IPS-18a (cell line): ENCODE results near the gene TMOD1.
"Not testable (repeated sequence)": the region's sequence is repeated elsewhere in the genome, so short reads cannot be mapped to it uniquely, and the experiment has no call there.

ENCODE experiments used
- H3K27ac ChIP-seq: one replicate; pipeline ENCODE4 v1.5.1; 2013; ENCODE audit warnings: low read length
- H3K27me3 ChIP-seq: one replicate; pipeline ENCODE4 v1.6.1; 2013; ENCODE audit warnings: mild to moderate bottlenecking, low read length; ENCODE audit not compliant: control insufficient read depth, insufficient read depth
- H3K36me3 ChIP-seq: one replicate; pipeline ENCODE4 v1.6.1; 2013; ENCODE audit warnings: low read depth, low read length; ENCODE audit not compliant: control insufficient read depth
- H3K4me1 ChIP-seq: one replicate; pipeline ENCODE4 v1.6.1; 2013; ENCODE audit warnings: low read depth, low read length; ENCODE audit not compliant: control insufficient read depth
- H3K4me3 ChIP-seq: one replicate; pipeline ENCODE4 v1.5.1; 2013; ENCODE audit warnings: low read length
- H3K9ac ChIP-seq: one replicate; pipeline ENCODE4 v1.6.1; 2013; ENCODE audit warnings: mild to moderate bottlenecking, low read length, moderate library complexity
- H3K9me3 ChIP-seq: one replicate; pipeline ENCODE4 v1.6.1; 2013; ENCODE audit warnings: low read depth, low read length; ENCODE audit not compliant: control insufficient read depth

TMOD1 gene

DNA sequence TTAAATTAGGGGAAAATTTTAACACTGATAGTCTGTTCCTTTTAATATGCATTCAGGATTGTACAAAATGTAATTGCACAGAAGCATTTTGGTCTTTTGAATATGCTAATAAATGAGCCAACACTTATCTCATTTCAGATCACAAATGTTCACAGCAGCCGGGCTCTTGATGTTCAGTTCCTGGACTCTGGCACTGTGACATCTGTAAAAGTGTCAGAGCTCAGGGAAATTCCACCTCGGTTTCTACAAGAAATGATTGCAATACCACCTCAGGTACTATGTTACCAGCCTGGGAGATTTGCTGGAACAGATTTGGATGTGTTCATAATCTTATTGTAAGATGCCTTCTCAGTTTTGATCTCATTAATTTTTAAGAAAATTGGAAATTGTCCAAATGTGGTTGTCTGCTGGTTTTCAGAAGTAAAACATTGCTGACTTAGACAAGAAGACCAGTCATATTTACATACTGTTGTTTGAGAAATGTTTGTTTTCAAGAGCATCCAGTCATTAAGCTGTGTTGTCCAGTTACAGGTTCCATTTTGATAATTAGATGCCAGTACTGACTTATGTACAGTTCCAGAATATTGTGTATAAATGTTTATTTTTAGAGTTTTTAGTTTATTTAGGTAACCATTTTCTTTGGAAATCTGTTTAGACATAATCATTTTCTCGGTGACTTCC is 23.0 kb upstream of the TMOD1 start:
- Histone ChIP-seq H3K4me1 (no peaks in the 10 kb centered on the region), H3K27me3 (no peaks in the 10 kb centered on the region), H3K9ac (no peak overlapping the region), H3K27ac (no peak overlapping the region), H3K36me3 (no peaks in the 10 kb centered on the region), H3K9me3 (no peaks in the 10 kb centered on the region), H3K4me3 (no peak overlapping the region)

- no peak overlapping the region for H3K4me3 ChIP-seq
- H3K27ac ChIP-seq = no peak overlapping the region
- H3K9me3 ChIP-seq = no peaks in the 10 kb centered on the region
- no peak overlapping the region for H3K9ac ChIP-seq
- H3K27me3 ChIP-seq = no peaks in the 10 kb centered on the region
- no peaks in the 10 kb centered on the region for H3K4me1 ChIP-seq
- no peaks in the 10 kb centered on the region for H3K36me3 ChIP-seq
Observed at GRCh38 chr9:97479496-97480159, 21.8 kb upstream of the TMOD1 start.

- Histone ChIP-seq H3K27ac (no peak overlapping the region), H3K9ac (no peak overlapping the region), H3K27me3 (no peaks in the 10 kb centered on the region), H3K4me3 (no peak overlapping the region), H3K4me1 (no peaks in the 10 kb centered on the region), H3K9me3 (no peaks in the 10 kb centered on the region), H3K36me3 (no peaks in the 10 kb centered on the region)
Observed at GRCh38 chr9:97480174-97480573, 21.3 kb upstream of the TMOD1 start.

DNA sequence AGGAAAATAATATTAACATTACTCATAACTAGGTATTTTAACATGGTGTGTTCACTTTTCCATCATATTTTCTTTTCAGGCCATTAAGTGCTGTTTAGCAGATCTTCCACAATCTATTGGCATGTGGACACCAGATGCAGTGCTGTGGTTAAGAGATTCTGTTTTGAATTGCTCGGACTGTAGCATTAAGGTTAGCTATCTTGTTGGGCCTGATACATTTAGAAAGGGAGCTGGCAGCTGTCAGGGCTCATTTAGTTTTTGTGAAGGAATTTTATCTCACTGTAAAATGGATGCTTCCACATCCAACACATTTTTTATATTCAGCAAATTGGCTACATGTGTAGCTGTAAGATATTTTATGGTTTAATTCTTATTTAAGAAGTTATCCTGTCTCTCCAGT is 20.7 kb upstream of the TMOD1 start:
- H3K9me3 ChIP-seq = no peaks in the 10 kb centered on the region
- H3K36me3 ChIP-seq = no peaks in the 10 kb centered on the region
- no peaks in the 10 kb centered on the region for H3K4me1 ChIP-seq
- no peaks in the 10 kb centered on the region for H3K27me3 ChIP-seq
- H3K27ac ChIP-seq = no peak overlapping the region
- no peak overlapping the region for H3K9ac ChIP-seq
- no peak overlapping the region for H3K4me3 ChIP-seq

GRCh38 chr9:97484134-97484533 is 17.3 kb upstream of the TMOD1 start:
- Histone ChIP-seq H3K4me1 (no peaks in the 10 kb centered on the region), H3K27ac (no peak overlapping the region), H3K9me3 (no peaks in the 10 kb centered on the region), H3K4me3 (no peak overlapping the region), H3K9ac (no peak overlapping the region), H3K27me3 (no peaks in the 10 kb centered on the region), H3K36me3 (no peaks in the 10 kb centered on the region)

DNA sequence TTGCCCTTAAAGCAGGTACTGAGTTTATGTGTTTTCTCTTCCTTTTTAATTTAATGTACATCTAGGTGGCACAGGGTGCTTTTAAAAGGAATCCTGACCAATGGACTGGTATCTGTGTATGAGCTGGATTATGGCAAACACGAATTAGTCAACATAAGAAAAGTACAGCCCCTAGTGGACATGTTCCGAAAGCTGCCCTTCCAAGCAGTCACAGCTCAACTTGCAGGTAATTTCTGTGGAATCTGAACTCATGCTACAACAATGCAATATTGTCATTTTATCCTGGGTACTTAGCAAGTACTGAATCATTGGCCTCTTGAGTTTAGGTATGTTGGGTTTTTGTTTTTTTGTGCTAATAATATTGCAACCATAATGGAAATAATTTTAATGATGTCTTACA is 14.4 kb upstream of the TMOD1 start:
- H3K27me3 ChIP-seq = no peaks in the 10 kb centered on the region
- H3K9ac ChIP-seq = no peak overlapping the region
- H3K9me3 ChIP-seq = no peaks in the 10 kb centered on the region
- no peaks in the 10 kb centered on the region for H3K4me1 ChIP-seq
- no peak overlapping the region for H3K27ac ChIP-seq
- H3K4me3 ChIP-seq = no peak overlapping the region
- H3K36me3 ChIP-seq = no peaks in the 10 kb centered on the region

- no peaks in the 10 kb centered on the region for H3K9me3 ChIP-seq
- no peaks in the 10 kb centered on the region for H3K27me3 ChIP-seq
- H3K27ac ChIP-seq = no peak overlapping the region
- no peak overlapping the region for H3K4me3 ChIP-seq
- no peak overlapping the region for H3K9ac ChIP-seq
- no peaks in the 10 kb centered on the region for H3K4me1 ChIP-seq
- H3K36me3 ChIP-seq = no peaks in the 10 kb centered on the region
Observed at GRCh38 chr9:97487861-97488260, 13.6 kb upstream of the TMOD1 start.

DNA sequence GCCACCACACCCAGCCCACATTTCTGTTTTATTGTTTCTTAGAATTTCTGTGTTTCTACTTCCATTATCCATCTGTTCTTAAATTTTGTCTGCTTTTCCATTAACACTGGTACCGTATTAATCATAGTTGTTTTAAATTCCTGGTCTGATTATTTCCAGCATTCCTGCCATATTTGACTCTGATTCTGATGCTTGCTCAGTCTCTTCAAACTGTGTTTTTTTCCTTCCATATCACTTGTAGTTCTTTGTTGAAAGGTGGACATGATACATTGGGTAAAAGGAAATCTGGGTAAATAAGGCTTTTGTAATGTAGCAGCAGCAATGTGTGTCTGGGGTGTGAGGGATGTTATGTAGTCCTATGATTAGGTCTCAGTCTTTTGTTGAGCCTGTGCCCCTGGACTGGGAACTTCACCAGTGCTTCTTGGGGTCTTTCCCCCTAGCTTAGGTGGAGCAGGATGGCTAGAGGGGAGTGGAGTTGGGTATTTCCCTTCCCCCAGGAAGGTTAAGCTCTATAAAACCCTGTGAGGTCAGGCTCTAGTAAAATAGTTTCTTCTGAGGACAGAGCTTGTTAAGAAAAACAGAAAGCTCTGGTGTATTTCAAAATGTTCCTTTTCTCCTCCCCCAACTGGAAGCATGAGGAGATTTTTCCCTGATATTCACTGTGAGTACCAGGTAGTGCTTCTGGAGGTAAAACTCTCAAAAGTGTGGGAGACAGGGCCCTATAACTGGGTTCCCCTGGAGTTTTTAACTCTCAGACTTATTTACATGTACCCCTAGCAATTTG is 10.1 kb upstream of the TMOD1 start:
- H3K36me3 ChIP-seq = no peaks in the 10 kb centered on the region
- H3K27ac ChIP-seq = no peak overlapping the region
- no peak overlapping the region for H3K4me3 ChIP-seq
- H3K4me1 ChIP-seq = no peaks in the 10 kb centered on the region
- H3K9me3 ChIP-seq = no peaks in the 10 kb centered on the region
- no peaks in the 10 kb centered on the region for H3K27me3 ChIP-seq
- no peak overlapping the region for H3K9ac ChIP-seq

DNA sequence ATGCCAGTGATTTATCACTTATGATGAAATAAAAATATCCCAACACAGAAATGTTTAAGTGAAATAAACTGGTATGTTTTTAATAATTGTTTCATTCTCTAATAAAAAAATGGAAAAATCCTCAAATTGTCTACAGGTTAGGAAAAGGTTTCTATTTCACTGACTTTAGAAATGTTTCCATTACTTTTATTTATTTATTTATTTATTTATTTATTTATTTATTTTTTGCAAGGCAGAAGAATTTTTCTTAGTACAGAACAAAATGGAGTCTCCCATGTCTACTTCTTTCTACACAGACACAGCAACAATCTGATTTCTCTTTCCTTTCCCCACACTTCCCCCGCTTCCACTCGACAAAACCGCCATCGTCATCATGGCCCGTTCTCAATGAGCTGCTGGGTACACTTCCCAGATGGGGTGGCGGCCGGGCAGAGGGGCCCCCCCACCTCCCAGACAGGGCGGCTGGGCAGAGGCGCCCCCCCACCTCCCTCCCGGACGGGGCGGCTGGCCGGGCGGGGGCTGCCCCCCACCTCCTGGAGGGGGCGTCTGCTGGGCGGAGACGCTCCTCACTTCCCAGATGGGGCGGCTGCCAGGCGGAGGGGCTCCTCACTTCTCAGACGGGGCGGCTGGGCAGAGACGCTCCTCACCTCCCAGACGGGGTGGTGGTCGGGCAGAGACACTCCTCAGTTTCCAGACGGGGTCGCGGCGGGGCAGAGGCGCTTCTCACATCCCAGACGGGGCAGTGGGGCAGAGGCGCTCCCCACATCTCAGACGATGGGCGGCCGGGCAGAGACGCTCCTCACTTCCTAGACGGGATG is 3.7 kb upstream of the TMOD1 start:
- H3K27ac ChIP-seq, H3K36me3 ChIP-seq, H3K9me3 ChIP-seq, H3K9ac ChIP-seq, H3K4me3 ChIP-seq, H3K4me1 ChIP-seq: not testable (repeated sequence)
- peaks cover 38% of the 10 kb centered on the region for H3K27me3 ChIP-seq

DNA sequence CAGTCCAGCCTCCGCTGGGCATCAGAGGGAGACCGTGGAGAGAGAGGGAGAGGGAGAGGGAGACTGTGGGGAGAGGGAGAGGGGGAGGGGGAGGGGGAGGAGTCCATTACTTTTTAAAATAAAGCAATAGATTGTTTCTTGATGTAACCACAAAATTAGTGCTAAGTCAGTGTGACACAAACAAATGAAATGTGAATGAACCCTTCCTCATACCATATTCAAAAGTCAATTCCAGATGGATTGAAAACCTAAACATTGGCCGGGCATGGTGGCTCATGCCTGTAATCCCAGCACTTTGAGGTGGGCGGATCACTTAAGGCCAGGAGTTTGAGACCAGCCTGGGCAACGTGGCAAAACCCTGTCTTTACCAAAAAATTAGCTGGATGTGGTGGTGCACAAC is 2.6 kb upstream of the TMOD1 start:
- H3K4me1 ChIP-seq, H3K9ac ChIP-seq, H3K4me3 ChIP-seq, H3K36me3 ChIP-seq, H3K9me3 ChIP-seq, H3K27ac ChIP-seq: not testable (repeated sequence)
- H3K27me3 ChIP-seq = peaks cover 49% of the 10 kb centered on the region

- no peak overlapping the region for H3K9ac ChIP-seq
- H3K36me3 ChIP-seq = no peaks in the 10 kb centered on the region
- peaks cover 63% of the 10 kb centered on the region for H3K27me3 ChIP-seq
- H3K27ac ChIP-seq = no peak overlapping the region
- no peaks in the 10 kb centered on the region for H3K4me1 ChIP-seq
- no peak overlapping the region for H3K4me3 ChIP-seq
- H3K9me3 ChIP-seq = no peaks in the 10 kb centered on the region
Observed at GRCh38 chr9:97500263-97500662, 1.2 kb upstream of the TMOD1 start.
